Neural cell (in vitro differentiated cells): ENCODE measurements around the gene DNAH17.

Experiments
- CTCF ChIP-seq: fragments of 450-650 bp; IDR thresholded peaks from 2 replicates; pipeline ENCODE4 v1.5.1; 2014; ENCODE audit warnings: antibody characterized with exemption, mild to moderate bottlenecking, moderate library complexity; ENCODE audit not compliant: poor library complexity, severe bottlenecking
- POLR2AphosphoS5 ChIP-seq: IDR thresholded peaks from 2 replicates; pipeline ENCODE4 v1.6.1; 2012

- no peak for TF ChIP-seq POLR2AphosphoS5
- TF ChIP-seq CTCF: no peak
Measured at GRCh38 chr17:78479369-78479768, 97.8 kb downstream of the DNAH17 start.
